Hypothalamus (tissue), 51 donors: ENCODE results near the gene JUP.
"Not testable (repeated sequence)": the region's sequence is repeated elsewhere in the genome, so short reads cannot be mapped to it uniquely, and the experiment has no call there.

ENCODE experiments used
- DNase-seq, 51 donors: peaks; one replicate each; lab custom pipeline; 2025; lab: John Stamatoyannopoulos, UW

Gene JUP

GRCh38 chr17:41786227-41787020, at the start of gene JUP:
Gene JUP, minus strand, starts transcription at chr17:41786711. Its CDS starts 14,857 bp downstream, at chr17:41771854.
- peak; percentile 65 to 100 (median 96) for DNase-seq

GRCh38 chr17:41835800-41836549, 49.5 kb upstream of the JUP start, which contains the start of gene NT5C3B:
Gene NT5C3B, minus strand, starts transcription at chr17:41836232. Its CDS starts 39 bp downstream, at chr17:41836193.
- peak in 45 of 51 donors; percentile 6 to 78 (median 44) for DNase-seq

GRCh38 chr17:41835214-41835799, 48.8 kb upstream of the JUP start:
- peak in 2 of 51 donors; percentile 10 to 13 for DNase-seq

- not testable (repeated sequence) for DNase-seq
Measured at GRCh38 chr17:41829961-41830360, 43.5 kb upstream of the JUP start.

- DNase-seq = no peak
Measured at GRCh38 chr17:41825175-41825845, 38.8 kb upstream of the JUP start.

GRCh38 chr17:41824086-41824485, 37.6 kb upstream of the JUP start:
- no peak for DNase-seq

GRCh38 chr17:41823580-41823979, 37.1 kb upstream of the JUP start:
- no peak for DNase-seq

GRCh38 chr17:41823141-41823524, 36.6 kb upstream of the JUP start:
- DNase-seq = no peak

- DNase-seq = no peak
Measured at GRCh38 chr17:41822216-41823140, 36.0 kb upstream of the JUP start.

GRCh38 chr17:41821776-41822175, 35.3 kb upstream of the JUP start:
- no peak for DNase-seq

- no peak for DNase-seq
Measured at GRCh38 chr17:41818024-41818423, 31.5 kb upstream of the JUP start.

GRCh38 chr17:41816637-41817320, 30.3 kb upstream of the JUP start:
- no peak for DNase-seq

GRCh38 chr17:41814195-41814594, 27.7 kb upstream of the JUP start:
- DNase-seq = no peak

GRCh38 chr17:41813699-41814124, 27.2 kb upstream of the JUP start:
- DNase-seq = no peak

- no peak for DNase-seq
Measured at GRCh38 chr17:41813152-41813680, 26.7 kb upstream of the JUP start.

- peak in 38 of 51 donors; percentile 12 to 79 (median 46) for DNase-seq
Measured at GRCh38 chr17:41812381-41813151, 26.1 kb upstream of the JUP start, which contains the start of gene FKBP10. Gene FKBP10, plus strand, starts transcription at chr17:41813004. Its CDS starts 31 bp downstream, at chr17:41813035.

- peak in 47 of 51 donors; percentile 20 to 87 (median 62) for DNase-seq
Measured at GRCh38 chr17:41811549-41812380, 25.3 kb upstream of the JUP start, which contains the start of gene P3H4. Gene P3H4, minus strand, starts transcription at chr17:41811949. Its CDS starts 34 bp downstream, at chr17:41811915.
